ENCODE data around the gene DUSP2.
A peak's percentile ranks its signal among the peaks of the same experiment; 100 is the strongest.

Gene DUSP2

GRCh38 chr2:96122391-96122790 is 22.8 kb downstream of the DUSP2 start:
- H3K4me3 ChIP-seq (ENCODE audit: low read depth in 1 of 2, low read length in 2 of 2) = no peak overlapping the region
- no peak overlapping the region for H3K9ac ChIP-seq (ENCODE audit: low read length)
- peaks cover under 1% of the 10 kb centered on the region for H3K4me1 ChIP-seq (ENCODE audit: insufficient read depth, low read length)
- H3K27ac ChIP-seq (ENCODE audit: low read depth, low read length) = no peak overlapping the region
- no peaks in the 10 kb centered on the region for H3K9me3 ChIP-seq (ENCODE audit: low read length)
- no peaks in the 10 kb centered on the region for H3K36me3 ChIP-seq (ENCODE audit: insufficient read depth, low read length)
- H3K27me3 ChIP-seq (ENCODE audit: control insufficient read depth in 1 of 2, insufficient read depth in 2 of 2, low read length in 2 of 2) = peaks cover 6 to 9% of the 10 kb centered on the region in 2 donors

DNA sequence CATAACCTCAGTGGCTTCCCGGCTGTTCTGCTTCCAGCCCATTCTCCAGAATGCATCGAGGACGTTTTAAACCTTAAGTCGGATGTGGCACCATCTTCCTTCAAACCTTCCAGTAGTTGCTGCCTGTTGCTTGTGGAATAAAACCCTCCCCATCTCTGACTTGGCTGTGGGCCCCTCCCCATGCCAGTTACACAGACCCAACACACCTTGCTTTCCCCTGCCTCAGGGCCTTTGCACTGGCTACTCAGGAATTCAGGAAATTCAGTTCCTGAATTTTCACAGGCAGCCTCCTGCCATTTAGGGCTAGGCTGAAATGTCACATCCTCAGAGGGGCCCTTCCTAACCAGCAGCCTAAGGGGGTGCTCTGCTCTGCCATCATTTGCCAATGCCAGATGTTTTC is 23.8 kb downstream of the DUSP2 start:
- no peaks in the 10 kb centered on the region for H3K9me3 ChIP-seq (ENCODE audit: low read length)
- H3K4me3 ChIP-seq (ENCODE audit: low read depth in 1 of 2, low read length in 2 of 2) = no peak overlapping the region
- peaks cover 4% of the 10 kb centered on the region for H3K4me1 ChIP-seq (ENCODE audit: insufficient read depth, low read length)
- H3K27me3 ChIP-seq (ENCODE audit: control insufficient read depth in 1 of 2, insufficient read depth in 2 of 2, low read length in 2 of 2) = peaks cover 9 to 16% of the 10 kb centered on the region in 2 donors
- H3K36me3 ChIP-seq (ENCODE audit: insufficient read depth, low read length) = no peaks in the 10 kb centered on the region
- no peak overlapping the region for H3K9ac ChIP-seq (ENCODE audit: low read length)
- H3K27ac ChIP-seq (ENCODE audit: low read depth, low read length) = no peak overlapping the region

DNA sequence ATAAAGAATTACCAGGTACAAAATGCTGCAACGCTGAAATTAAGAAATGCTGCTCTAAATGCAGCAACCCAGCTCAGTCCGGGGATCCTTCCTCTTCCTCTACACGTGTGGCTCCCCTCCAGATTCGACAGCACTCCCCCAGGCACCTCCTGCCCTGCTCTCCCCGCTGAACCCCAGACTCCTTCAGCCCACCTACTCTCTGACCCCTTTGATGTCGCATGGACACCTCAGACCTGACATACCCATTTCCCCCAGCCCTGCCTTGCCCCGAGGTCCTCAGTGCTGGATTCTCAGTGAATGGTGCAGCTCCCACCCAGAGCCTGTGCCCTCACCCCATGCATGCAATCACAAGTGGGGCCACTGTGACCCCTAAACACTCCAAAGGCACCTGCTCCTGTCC is 24.2 kb downstream of the DUSP2 start:
- Histone ChIP-seq H3K4me3 (ENCODE audit: low read depth in 1 of 2, low read length in 2 of 2) (no peak overlapping the region), H3K27me3 (ENCODE audit: control insufficient read depth in 1 of 2, insufficient read depth in 2 of 2, low read length in 2 of 2) (peaks cover 9 to 21% of the 10 kb centered on the region in 2 donors), H3K4me1 (ENCODE audit: insufficient read depth, low read length) (peaks cover 4% of the 10 kb centered on the region), H3K36me3 (ENCODE audit: insufficient read depth, low read length) (no peaks in the 10 kb centered on the region), H3K27ac (ENCODE audit: low read depth, low read length) (no peak overlapping the region), H3K9ac (ENCODE audit: low read length) (no peak overlapping the region), H3K9me3 (ENCODE audit: low read length) (no peaks in the 10 kb centered on the region)

DNA sequence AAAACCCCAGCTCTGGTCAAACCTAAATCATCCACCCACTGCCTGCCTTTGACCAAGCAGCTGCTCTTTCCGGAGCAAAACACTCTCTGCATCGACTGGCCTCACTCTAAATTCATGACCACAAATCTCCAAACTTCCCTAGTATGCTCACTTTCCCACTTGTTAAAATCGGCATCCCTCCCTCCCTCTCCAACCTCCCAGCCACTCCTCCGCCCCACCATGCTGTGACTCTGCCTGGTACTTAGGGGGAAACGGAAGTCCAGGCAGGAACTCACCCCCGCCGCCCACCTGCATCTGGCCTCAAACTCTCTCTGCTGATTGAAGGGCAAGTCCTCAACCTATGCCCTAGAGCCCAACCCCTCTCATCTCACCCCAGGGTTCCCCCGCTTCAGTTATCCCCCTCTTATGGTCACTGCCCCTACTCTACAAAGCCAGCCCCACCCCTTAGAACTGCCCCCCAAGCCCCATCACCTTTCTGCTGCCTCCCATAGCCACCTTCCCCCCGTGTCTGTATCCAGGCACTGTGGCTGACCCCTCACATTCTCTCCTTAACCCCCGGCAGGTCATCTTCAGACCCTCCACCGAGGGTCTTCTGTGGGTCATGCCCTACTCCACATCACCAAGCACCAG is 25.0 kb downstream of the DUSP2 start:
- no peak overlapping the region for H3K4me3 ChIP-seq (ENCODE audit: low read depth in 1 of 2, low read length in 2 of 2)
- H3K4me1 ChIP-seq (ENCODE audit: insufficient read depth, low read length) = peaks cover 4% of the 10 kb centered on the region
- H3K9me3 ChIP-seq (ENCODE audit: low read length) = no peaks in the 10 kb centered on the region
- H3K36me3 ChIP-seq (ENCODE audit: insufficient read depth, low read length) = no peaks in the 10 kb centered on the region
- no peak overlapping the region for H3K27ac ChIP-seq (ENCODE audit: low read depth, low read length)
- H3K9ac ChIP-seq (ENCODE audit: low read length) = no peak overlapping the region
- H3K27me3 ChIP-seq (ENCODE audit: control insufficient read depth in 1 of 2, insufficient read depth in 2 of 2, low read length in 2 of 2) = peaks cover 9 to 29% of the 10 kb centered on the region in 2 donors

DNA sequence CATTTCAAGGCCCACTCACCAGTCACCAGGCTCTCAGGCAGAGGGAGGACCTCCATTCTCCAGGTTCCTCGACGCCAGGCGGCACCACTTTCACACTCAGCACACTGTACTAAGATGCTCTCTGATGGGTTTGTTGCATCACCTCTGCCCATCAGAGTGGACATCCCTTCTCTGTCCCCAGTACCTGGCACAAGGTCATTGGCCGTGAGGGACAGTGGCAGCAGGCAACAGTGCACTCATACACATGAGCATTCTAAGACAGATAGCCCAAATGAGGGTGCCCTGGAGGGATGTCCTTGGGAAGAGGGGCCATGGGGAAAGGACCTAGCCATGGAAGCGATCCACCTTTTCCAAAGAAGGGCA is 25.9 kb downstream of the DUSP2 start:
- peaks cover 9 to 29% of the 10 kb centered on the region in 2 donors for H3K27me3 ChIP-seq (ENCODE audit: control insufficient read depth in 1 of 2, insufficient read depth in 2 of 2, low read length in 2 of 2)
- no peaks in the 10 kb centered on the region for H3K9me3 ChIP-seq (ENCODE audit: low read length)
- H3K4me3 ChIP-seq (ENCODE audit: low read depth in 1 of 2, low read length in 2 of 2) = no peak overlapping the region
- H3K36me3 ChIP-seq (ENCODE audit: insufficient read depth, low read length) = no peaks in the 10 kb centered on the region
- H3K4me1 ChIP-seq (ENCODE audit: insufficient read depth, low read length) = peaks cover 4% of the 10 kb centered on the region
- no peak overlapping the region for H3K9ac ChIP-seq (ENCODE audit: low read length)
- H3K27ac ChIP-seq (ENCODE audit: low read depth, low read length) = no peak overlapping the region

- Histone ChIP-seq H3K36me3 (ENCODE audit: insufficient read depth, low read length) (no peaks in the 10 kb centered on the region), H3K9ac (ENCODE audit: low read length) (no peak overlapping the region), H3K4me3 (ENCODE audit: low read depth in 1 of 2, low read length in 2 of 2) (no peak overlapping the region), H3K4me1 (ENCODE audit: insufficient read depth, low read length) (peaks cover 4% of the 10 kb centered on the region), H3K9me3 (ENCODE audit: low read length) (no peaks in the 10 kb centered on the region), H3K27ac (ENCODE audit: low read depth, low read length) (no peak overlapping the region), H3K27me3 (ENCODE audit: control insufficient read depth in 1 of 2, insufficient read depth in 2 of 2, low read length in 2 of 2) (peaks cover 9 to 29% of the 10 kb centered on the region in 2 donors)
Observed at GRCh38 chr2:96118698-96119388, 26.4 kb downstream of the DUSP2 start.

DNA sequence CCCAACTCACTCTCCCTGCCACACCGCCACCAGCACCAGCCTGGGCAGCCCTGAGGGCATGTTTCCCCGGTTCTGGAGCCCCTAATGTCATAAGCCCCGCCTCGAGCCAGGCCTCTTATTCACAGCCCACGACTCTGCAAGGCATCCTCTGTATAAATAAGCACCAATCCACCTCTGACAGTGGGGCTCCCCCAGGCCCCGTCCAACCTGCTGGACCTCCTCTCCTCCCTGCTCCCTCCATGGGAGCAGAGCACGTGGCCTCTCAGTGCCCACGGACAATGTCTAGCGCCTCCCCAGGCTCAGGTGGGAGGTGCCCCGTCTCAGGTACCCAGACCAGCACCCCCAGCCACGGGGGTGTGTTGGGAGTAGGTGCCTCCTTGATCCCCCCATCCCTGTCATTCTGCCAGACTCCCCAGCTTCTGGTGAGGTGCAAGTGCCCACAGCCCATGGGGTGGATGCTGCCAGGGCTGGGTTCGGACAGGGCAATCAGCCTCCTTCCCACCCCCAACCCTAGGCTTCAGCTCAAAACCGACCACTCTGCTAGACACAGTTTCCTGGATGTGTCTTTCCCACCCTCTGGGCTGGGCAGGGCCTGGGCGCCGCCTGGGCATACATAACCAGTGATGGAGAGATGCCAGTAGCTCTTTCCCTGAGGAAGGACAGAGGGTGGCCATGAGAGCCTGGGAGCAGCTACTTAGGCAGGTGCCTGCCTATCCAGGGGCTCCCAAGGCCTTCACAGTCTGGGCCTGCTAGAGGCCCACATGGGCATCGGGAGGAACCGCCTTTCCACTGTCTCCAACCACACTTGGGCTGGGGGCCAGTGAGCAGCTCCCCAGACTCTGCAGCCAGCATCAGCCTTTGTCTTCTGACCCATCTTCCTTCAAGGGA is 27.3 kb downstream of the DUSP2 start:
- Histone ChIP-seq H3K4me3 (ENCODE audit: low read depth in 1 of 2, low read length in 2 of 2) (no peak overlapping the region), H3K27ac (ENCODE audit: low read depth, low read length) (no peak overlapping the region), H3K4me1 (ENCODE audit: insufficient read depth, low read length) (peaks cover 4% of the 10 kb centered on the region), H3K27me3 (ENCODE audit: control insufficient read depth in 1 of 2, insufficient read depth in 2 of 2, low read length in 2 of 2) (peaks cover 9 to 29% of the 10 kb centered on the region in 2 donors), H3K36me3 (ENCODE audit: insufficient read depth, low read length) (no peaks in the 10 kb centered on the region), H3K9me3 (ENCODE audit: low read length) (no peaks in the 10 kb centered on the region), H3K9ac (ENCODE audit: low read length) (no peak overlapping the region)

GRCh38 chr2:96116879-96117533 is 28.2 kb downstream of the DUSP2 start:
- Histone ChIP-seq H3K4me1 (ENCODE audit: insufficient read depth, low read length) (peaks cover 4% of the 10 kb centered on the region), H3K36me3 (ENCODE audit: insufficient read depth, low read length) (no peaks in the 10 kb centered on the region), H3K27me3 (ENCODE audit: control insufficient read depth in 1 of 2, insufficient read depth in 2 of 2, low read length in 2 of 2) (peaks cover 9 to 29% of the 10 kb centered on the region in 2 donors), H3K9me3 (ENCODE audit: low read length) (no peaks in the 10 kb centered on the region), H3K9ac (ENCODE audit: low read length) (no peak overlapping the region), H3K4me3 (ENCODE audit: low read depth in 1 of 2, low read length in 2 of 2) (peak overlapping the region; percentile 18 to 32), H3K27ac (ENCODE audit: low read depth, low read length) (no peak overlapping the region)

DNA sequence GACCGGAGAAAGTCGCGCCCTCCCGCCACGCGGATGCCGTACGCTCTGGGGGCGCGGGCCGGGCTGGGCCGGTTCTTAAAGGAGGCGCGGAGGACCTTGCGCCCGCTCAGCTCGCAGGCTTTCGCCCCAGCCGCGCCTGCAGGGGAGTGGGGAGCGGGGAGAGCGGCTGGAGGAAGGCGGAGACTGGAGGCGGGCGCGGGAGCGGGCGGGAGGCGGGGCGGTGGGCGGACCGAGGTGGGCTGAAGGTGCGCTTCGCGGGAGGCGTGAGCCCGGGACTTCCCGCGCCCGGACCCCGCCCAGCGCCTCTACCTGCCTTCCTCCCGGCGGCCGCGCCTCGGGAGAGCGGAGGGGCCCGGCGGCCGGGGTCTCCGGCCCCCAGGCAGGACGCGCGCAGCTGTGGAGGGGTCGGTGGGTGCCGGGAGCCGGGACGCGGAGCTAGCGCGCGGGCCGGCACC is 28.8 kb downstream of the DUSP2 start, which contains the start of gene ADRA2B:
Gene ADRA2B (minus strand): TSS at position 148 of the 455 bp plus-strand sequence. CDS start 422 bp downstream, outside the sequence.
- peak within 1 kb of the TSS; percentile 18 to 32 for H3K4me3 ChIP-seq (ENCODE audit: low read depth in 1 of 2, low read length in 2 of 2)
- peaks cover 9 to 29% of the 10 kb centered on the region in 2 donors for H3K27me3 ChIP-seq (ENCODE audit: control insufficient read depth in 1 of 2, insufficient read depth in 2 of 2, low read length in 2 of 2)
- no peak within 1 kb of the TSS for H3K27ac ChIP-seq (ENCODE audit: low read depth, low read length)
- peaks cover 4% of the 10 kb centered on the region for H3K4me1 ChIP-seq (ENCODE audit: insufficient read depth, low read length)
- H3K9me3 ChIP-seq (ENCODE audit: low read length) = no peaks in the 10 kb centered on the region
- no peak within 1 kb of the TSS for H3K9ac ChIP-seq (ENCODE audit: low read length)
- no peaks in the 10 kb centered on the region for H3K36me3 ChIP-seq (ENCODE audit: insufficient read depth, low read length)

- H3K4me1 ChIP-seq (ENCODE audit: insufficient read depth, low read length) = peaks cover 4% of the 10 kb centered on the region
- no peak overlapping the region for H3K27ac ChIP-seq (ENCODE audit: low read depth, low read length)
- peak overlapping the region in 1 of 2 donors; percentile 13 for H3K4me3 ChIP-seq (ENCODE audit: low read depth in 1 of 2, low read length in 2 of 2)
- H3K36me3 ChIP-seq (ENCODE audit: insufficient read depth, low read length) = no peaks in the 10 kb centered on the region
- H3K9ac ChIP-seq (ENCODE audit: low read length) = no peak overlapping the region
- peaks cover 9 to 29% of the 10 kb centered on the region in 2 donors for H3K27me3 ChIP-seq (ENCODE audit: control insufficient read depth in 1 of 2, insufficient read depth in 2 of 2, low read length in 2 of 2)
- no peaks in the 10 kb centered on the region for H3K9me3 ChIP-seq (ENCODE audit: low read length)
Observed at GRCh38 chr2:96115631-96116423, 29.4 kb downstream of the DUSP2 start.
